IMR-90 (cell line): ENCODE measurements around the gene VASH1. TPM values are rescaled to one million over a fixed set of nuclear protein-coding genes. Genes with fewer than 3 reads are reported as not detected.

ENCODE experiments used
- ATAC-seq: fragments of 200-7000 bp; cut with Tn5 transposase; 2 replicates; pipeline ENCODE4 v1.9.1; 2020; ENCODE audit warnings: low read depth, mild to moderate bottlenecking, moderate library complexity
- BruUV-seq: library from RNA; stranded (reverse); fragments of 400-500 nt; replicated peaks from 2 replicates; lab custom pipeline; 2021; lab: Mats Ljungman, UMichigan
- CTCF ChIA-PET: fragments of 300-600 bp; formaldehyde crosslinking; extraction: SDS; loops from one replicate; lab custom pipeline; 2021; ENCODE audit warnings: antibody characterized with exemption; lab: Yijun Ruan, JAX
- POLR2A ChIA-PET: fragments of 300-600 bp; sonication (Branson Sonifier 250); formaldehyde crosslinking; loops from one replicate; lab custom pipeline; 2022; ENCODE audit warnings: antibody characterized with exemption; ENCODE audit not compliant: unreplicated experiment; lab: Charles Lee
- DNase-seq: peaks from one replicate; pipeline ENCODE4 v3.0.0; 2013
- H2AFZ ChIP-seq: replicated peaks from 2 replicates; pipeline ENCODE3; 2013; ENCODE audit warnings: low read length, mild to moderate bottlenecking; ENCODE audit not compliant: poor library complexity
- H2AK5ac ChIP-seq: 2 replicates; pipeline ENCODE4 v1.6.1; 2013; ENCODE audit warnings: low read depth, low read length, inconsistent platforms
- H2AK9ac ChIP-seq: replicated peaks from 2 replicates; pipeline ENCODE3; 2013; ENCODE audit warnings: mild to moderate bottlenecking, low read depth, low read length, moderate library complexity; ENCODE audit not compliant: poor library complexity
- H2BK120ac ChIP-seq: 2 replicates; pipeline ENCODE4 v1.6.1; 2013; ENCODE audit warnings: low read depth, low read length, inconsistent platforms
- H2BK15ac ChIP-seq: 3 replicates; pipeline ENCODE4 v1.6.1; 2013; ENCODE audit warnings: low read depth, low read length, inconsistent platforms
- H2BK20ac ChIP-seq: 2 replicates; pipeline ENCODE4 v1.6.1; 2013; ENCODE audit warnings: low read depth, mild to moderate bottlenecking, inconsistent platforms, low read length, moderate library complexity
- H2BK5ac ChIP-seq: 2 replicates; pipeline ENCODE4 v1.6.1; 2013; ENCODE audit warnings: mild to moderate bottlenecking, low read depth, low read length, inconsistent platforms; ENCODE audit not compliant: poor library complexity, severe bottlenecking
- H3K14ac ChIP-seq: replicated peaks from 2 replicates; pipeline ENCODE4 v1.6.1; 2013; ENCODE audit warnings: low read depth, low read length, inconsistent platforms
- H3K18ac ChIP-seq: 2 replicates; pipeline ENCODE4 v1.6.1; 2013; ENCODE audit warnings: low read depth, low read length, control low read depth
- H3K23ac ChIP-seq: 2 replicates; pipeline ENCODE4 v1.6.1; 2013; ENCODE audit warnings: low read depth, low read length, inconsistent platforms
- H3K27ac ChIP-seq: 2 replicates; pipeline ENCODE4 v1.5.1; 2013; ENCODE audit warnings: mild to moderate bottlenecking, control low read depth, low read length; ENCODE audit not compliant: insufficient read depth
- H3K27me3 ChIP-seq: 2 replicates; pipeline ENCODE4 v1.6.1; 2013; ENCODE audit warnings: low read length; ENCODE audit not compliant: control insufficient read depth, insufficient read depth
- H3K36me3 ChIP-seq: 2 replicates; pipeline ENCODE4 v1.6.1; 2013; ENCODE audit warnings: low read length, mixed read lengths; ENCODE audit not compliant: control insufficient read depth, insufficient read depth
- H3K4ac ChIP-seq: 2 replicates; pipeline ENCODE4 v1.6.1; 2013; ENCODE audit warnings: low read depth, low read length, inconsistent platforms
- H3K4me1 ChIP-seq: 2 replicates; pipeline ENCODE4 v1.6.1; 2013; ENCODE audit warnings: low read length, mixed read lengths; ENCODE audit not compliant: control insufficient read depth, insufficient read depth
- H3K4me2 ChIP-seq: 2 replicates; pipeline ENCODE4 v1.6.1; 2013; ENCODE audit warnings: low read depth, mild to moderate bottlenecking, control low read depth, low read length, moderate library complexity
- H3K4me3 ChIP-seq: 2 replicates; pipeline ENCODE4 v1.5.1; 2013; ENCODE audit warnings: low read depth, mild to moderate bottlenecking, control low read depth, low read length, moderate library complexity; ENCODE audit not compliant: insufficient read depth
- H3K56ac ChIP-seq: 2 replicates; pipeline ENCODE4 v1.6.1; 2013; ENCODE audit warnings: low read length, inconsistent platforms; ENCODE audit not compliant: insufficient read depth; ENCODE audit errors: extremely low read depth
- H3K79me1 ChIP-seq, 2 experiments: 2 replicates each; pipeline ENCODE4 v1.6.1; 2013; ENCODE audit warnings: low read length in 2 of 2, inconsistent platforms in 1 of 2, low read depth in 1 of 2
- H3K9ac ChIP-seq: 2 replicates; pipeline ENCODE4 v1.6.1; 2013; ENCODE audit warnings: low read depth, low read length, control low read depth
- H3K9me1 ChIP-seq: 2 replicates; pipeline ENCODE4 v1.6.1; 2013; ENCODE audit warnings: low read length, inconsistent platforms; ENCODE audit not compliant: insufficient read depth
- H3K9me3 ChIP-seq: 2 replicates; pipeline ENCODE4 v1.6.1; 2013; ENCODE audit warnings: low read length; ENCODE audit not compliant: control insufficient read depth, insufficient read depth
- H4K20me1 ChIP-seq: 2 replicates; pipeline ENCODE4 v1.6.1; 2013; ENCODE audit warnings: low read length, inconsistent platforms; ENCODE audit not compliant: insufficient read depth
- H4K5ac ChIP-seq: 2 replicates; pipeline ENCODE4 v1.6.1; 2013; ENCODE audit warnings: mild to moderate bottlenecking, low read depth, low read length, control low read depth
- H4K8ac ChIP-seq, 2 experiments: 2 replicates each; pipeline ENCODE4 v1.6.1; 2013; ENCODE audit warnings: low read depth in 2 of 2, low read length in 2 of 2, control low read depth in 1 of 2, inconsistent platforms in 1 of 2
- H4K91ac ChIP-seq: 2 replicates; pipeline ENCODE4 v1.6.1; 2013; ENCODE audit warnings: low read depth, low read length, inconsistent platforms; ENCODE audit not compliant: insufficient read depth
- CEBPB ChIP-seq: IDR thresholded peaks from 2 replicates; pipeline ENCODE4 v1.6.1; 2012; ENCODE audit warnings: low read depth, low read length, improper control_type of control experiment
- CHD1 ChIP-seq: IDR thresholded peaks from 2 replicates; pipeline ENCODE4 v1.6.1; 2012; ENCODE audit warnings: low read depth, low read length, improper control_type of control experiment
- CTCF ChIP-seq: conservative IDR thresholded peaks from 2 replicates; pipeline ENCODE4 v1.5.1; 2012; ENCODE audit warnings: mild to moderate bottlenecking, low read depth, low read length, improper control_type of control experiment
- ELK1 ChIP-seq: fragments of 150-350 bp; IDR thresholded peaks from 2 replicates; pipeline ENCODE4 v1.6.1; 2016; ENCODE audit warnings: low read depth, mild to moderate bottlenecking, low read length, moderate library complexity, borderline replicate concordance
- FOS ChIP-seq: fragments of 150-350 bp; IDR thresholded peaks from 2 replicates; pipeline ENCODE4 v1.6.1; 2016; ENCODE audit warnings: low read depth, low read length
- MAFK ChIP-seq: IDR thresholded peaks from 2 replicates; pipeline ENCODE4 v1.6.1; 2012; ENCODE audit warnings: low read depth, low read length, improper control_type of control experiment
- MAZ ChIP-seq: IDR thresholded peaks from 2 replicates; pipeline ENCODE4 v1.6.1; 2012; ENCODE audit warnings: low read depth, mild to moderate bottlenecking, low read length, improper control_type of control experiment, moderate library complexity, borderline replicate concordance
- MXI1 ChIP-seq: IDR thresholded peaks from 2 replicates; pipeline ENCODE4 v1.6.1; 2012; ENCODE audit warnings: low read depth, mild to moderate bottlenecking, low read length, moderate library complexity, borderline replicate concordance
- NFE2L2 ChIP-seq: fragments of 150-350 bp; IDR thresholded peaks from 2 replicates; pipeline ENCODE4 v1.6.1; 2016; ENCODE audit warnings: low read depth, mild to moderate bottlenecking, low read length
- POLR2A ChIP-seq: IDR thresholded peaks from 2 replicates; pipeline ENCODE4 v1.6.1; 2012; ENCODE audit warnings: mild to moderate bottlenecking, low read depth, low read length
- RCOR1 ChIP-seq: IDR thresholded peaks from 2 replicates; pipeline ENCODE4 v1.6.1; 2012; ENCODE audit warnings: mild to moderate bottlenecking, low read length, improper control_type of control experiment; ENCODE audit not compliant: insufficient replicate concordance
- USF2 ChIP-seq: fragments of 150-350 bp; IDR thresholded peaks from 2 replicates; pipeline ENCODE4 v1.6.1; 2017; ENCODE audit warnings: mild to moderate bottlenecking, antibody characterized with exemption, low read length, low read depth
- WGBS, 2 experiments: methylation state at CpG; one replicate each; pipeline versions ENCODE4 v1.1.5 to v1.1.7; 2013; ENCODE audit warnings: missing lambda C conversion rate in 2 of 2; ENCODE audit not compliant: insufficient read length in 1 of 2; ENCODE audit errors: extremely low coverage in 2 of 2; 5-methylcytosine and 5-hydroxymethylcytosine counted together
- dilution Hi-C: fragments of 300-500 bp; cut with HindIII; formaldehyde crosslinking; loops from one replicate; pipeline ENCODE4 v1.14.3; 2018; ENCODE audit warnings: low sequenced_read_pairs; ENCODE audit not compliant: unreplicated experiment
- in situ Hi-C: fragments of 300-500 bp; cut with MboI; formaldehyde crosslinking; loops from 3 replicates; pipeline ENCODE4 v1.14.3; 2019; ENCODE audit warnings: low sequenced_read_pairs, inconsistent platforms, mixed read lengths
- intact Hi-C: fragments of 100-400 bp; cut with micrococcal nuclease; formaldehyde crosslinking; loops from 2 replicates; pipeline ENCODE4 v1.10.0; 2022
- polyA plus RNA-seq, 3 experiments: library from polyadenylated mRNA; depleted of rRNA; stranded (reverse); fragments of >200 nt; gene quantifications; 2 replicates each; pipeline ENCODE4 v1.2.3, GENCODE V29; 2012; ENCODE audit warnings: low replicate concordance in 1 of 3
- total RNA-seq: library from RNA; depleted of rRNA; stranded (reverse); fragments of >200 nt; gene quantifications from 2 replicates; pipeline ENCODE4 v1.2.3, GENCODE V29; 2012

VASH1 gene
- total and polyA plus RNA-seq, 2 of the 4 experiments (the other 2 are of a cell fraction): 2.0 to 9.5 TPM

GRCh38 chr14:76806446-76806845 is 45.2 kb downstream of the VASH1 start:
- H4K20me1 ChIP-seq: no peaks in the 10 kb centered on the region
- no peak overlapping the region for H2AFZ ChIP-seq
- H2AK9ac ChIP-seq: no peak overlapping the region
- H3K4me1 ChIP-seq: no peaks in the 10 kb centered on the region
- no peak overlapping the region for H4K5ac ChIP-seq
- DNase-seq (no peak), ATAC-seq (no peak)
- H2BK5ac ChIP-seq: no peak overlapping the region
- no peak overlapping the region for H4K91ac ChIP-seq
- H3K36me3 ChIP-seq: peaks cover 17% of the 10 kb centered on the region
- H3K18ac ChIP-seq: no peak overlapping the region
- TF ChIP-seq MAZ (no peak), RCOR1 (no peak), FOS (no peak), NFE2L2 (no peak), ELK1 (no peak), CEBPB (no peak), USF2 (no peak), POLR2A (no peak), MAFK (no peak), MXI1 (no peak), CTCF (no peak), CHD1 (no peak)
- CTCF ChIA-PET: interaction anchor here (1.1 kb wide), 1 partner anchor 95 kb away, joined by 4 read pairs; no protein-coding TSS in a partner anchor
- no peak overlapping the region for H3K9ac ChIP-seq
- no peak overlapping the region for H3K14ac ChIP-seq
- no peak overlapping the region for H2BK15ac ChIP-seq
- no peak overlapping the region for H3K4ac ChIP-seq
- H3K4me2 ChIP-seq: no peak overlapping the region
- no peak overlapping the region for H2BK20ac ChIP-seq
- no peak overlapping the region for H3K27ac ChIP-seq
- H2AK5ac ChIP-seq: no peak overlapping the region
- POLR2A ChIA-PET: no interaction called here
- no peaks in the 10 kb centered on the region for H3K27me3 ChIP-seq
- H3K23ac ChIP-seq: no peak overlapping the region
- H3K4me3 ChIP-seq: no peak overlapping the region
- H3K56ac ChIP-seq: no peak overlapping the region
- 0 out of 4 replicates have a peak, but pooled peaks cover 0 to 4% of the 10 kb centered on the region in 2 experiments for H3K79me1 ChIP-seq
- H3K9me3 ChIP-seq: no peaks in the 10 kb centered on the region
- no peak overlapping the region for H4K8ac ChIP-seq
- 82% methylated on average over 5 of the region's 12 CpGs; no CpG with 5 or more reads in 1 of the 2 experiments for WGBS, 2 experiments
- no peak overlapping the region for H2BK120ac ChIP-seq
- intact Hi-C loops: no loop called here
- dilution Hi-C loops: no loop called here
- H3K9me1 ChIP-seq: peaks cover 2% of the 10 kb centered on the region; the same call in 1 of the 2 replicates
- in situ Hi-C loops: no loop called here
- BruUV-seq: no TSS peak
